NB4 (cell line): ENCODE data around the gene KIRREL3.

Experiments used
- DNase-seq: peaks from one replicate; pipeline ENCODE4 v3.0.0; 2010; ENCODE audit warnings: low read depth
- H3K4me3 ChIP-seq: one replicate; pipeline ENCODE4 v1.5.1; 2011; ENCODE audit warnings: mild to moderate bottlenecking, low read depth, low read length, moderate library complexity
- MYC ChIP-seq: IDR thresholded peaks from 2 replicates; pipeline ENCODE4 v1.6.1; 2011; ENCODE audit warnings: low read depth, low read length
- POLR2A ChIP-seq: IDR thresholded peaks from 2 replicates; pipeline ENCODE4 v1.6.1; 2011; ENCODE audit warnings: mild to moderate bottlenecking; ENCODE audit not compliant: insufficient read length; ENCODE audit errors: extremely low read depth
- TF ChIP-seq, protein P1 (sequence below): IDR thresholded peaks from 2 replicates; pipeline ENCODE4 v1.6.1; 2011; ENCODE audit warnings: low read depth, low read length
- TF ChIP-seq, protein P2 (sequence below): IDR thresholded peaks from one replicate; pipeline ENCODE4 v1.5.1; 2012; ENCODE audit warnings: low read depth, low read length

KIRREL3 gene

DNA sequence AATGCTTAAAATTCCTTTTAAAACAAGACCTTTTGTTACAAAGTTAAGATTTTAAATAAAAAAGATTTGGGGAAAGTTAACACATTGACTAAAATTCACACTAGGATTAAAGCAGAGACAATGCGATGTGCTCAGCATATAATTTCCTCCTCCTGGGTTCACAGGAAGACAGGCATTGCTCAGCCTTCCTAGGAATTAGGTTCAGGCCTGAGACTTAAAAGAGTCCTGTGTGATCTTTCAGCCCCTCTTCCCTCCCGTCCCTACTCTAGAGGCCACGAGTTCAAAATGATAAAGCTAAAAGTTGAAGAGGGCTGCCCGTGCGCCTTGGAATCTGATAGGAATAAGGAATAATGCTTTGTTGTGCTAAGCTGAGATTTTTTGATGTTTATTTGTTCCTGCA is 218.6 kb downstream of the KIRREL3 start:
- TF ChIP-seq, protein P1, sequence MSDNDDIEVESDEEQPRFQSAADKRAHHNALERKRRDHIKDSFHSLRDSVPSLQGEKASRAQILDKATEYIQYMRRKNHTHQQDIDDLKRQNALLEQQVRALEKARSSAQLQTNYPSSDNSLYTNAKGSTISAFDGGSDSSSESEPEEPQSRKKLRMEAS: no peak
- TF ChIP-seq MYC: no peak
- H3K4me3 ChIP-seq: no peak overlapping the region
- no peak for DNase-seq

DNA sequence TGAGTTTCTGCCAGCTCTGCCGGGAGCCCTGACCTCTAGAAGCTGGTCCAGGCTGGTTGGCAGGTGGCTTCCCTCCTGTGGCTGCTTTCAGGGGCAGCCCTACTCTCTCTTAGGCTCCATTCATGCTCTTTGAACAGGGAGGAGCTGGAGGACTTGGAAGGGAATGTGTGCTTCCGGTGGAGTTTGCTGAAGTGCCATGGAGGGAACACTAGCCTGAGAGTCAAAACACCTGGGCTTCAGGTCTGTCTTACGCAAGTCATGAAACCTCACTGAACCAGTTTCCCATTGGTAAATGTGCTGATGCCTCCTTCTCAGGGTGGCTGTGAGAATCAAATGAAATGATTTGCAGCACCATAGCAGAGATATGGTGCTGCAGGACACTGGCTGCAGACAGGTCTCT is 224.5 kb downstream of the KIRREL3 start:
- DNase-seq: no peak
- TF ChIP-seq, protein P2, sequence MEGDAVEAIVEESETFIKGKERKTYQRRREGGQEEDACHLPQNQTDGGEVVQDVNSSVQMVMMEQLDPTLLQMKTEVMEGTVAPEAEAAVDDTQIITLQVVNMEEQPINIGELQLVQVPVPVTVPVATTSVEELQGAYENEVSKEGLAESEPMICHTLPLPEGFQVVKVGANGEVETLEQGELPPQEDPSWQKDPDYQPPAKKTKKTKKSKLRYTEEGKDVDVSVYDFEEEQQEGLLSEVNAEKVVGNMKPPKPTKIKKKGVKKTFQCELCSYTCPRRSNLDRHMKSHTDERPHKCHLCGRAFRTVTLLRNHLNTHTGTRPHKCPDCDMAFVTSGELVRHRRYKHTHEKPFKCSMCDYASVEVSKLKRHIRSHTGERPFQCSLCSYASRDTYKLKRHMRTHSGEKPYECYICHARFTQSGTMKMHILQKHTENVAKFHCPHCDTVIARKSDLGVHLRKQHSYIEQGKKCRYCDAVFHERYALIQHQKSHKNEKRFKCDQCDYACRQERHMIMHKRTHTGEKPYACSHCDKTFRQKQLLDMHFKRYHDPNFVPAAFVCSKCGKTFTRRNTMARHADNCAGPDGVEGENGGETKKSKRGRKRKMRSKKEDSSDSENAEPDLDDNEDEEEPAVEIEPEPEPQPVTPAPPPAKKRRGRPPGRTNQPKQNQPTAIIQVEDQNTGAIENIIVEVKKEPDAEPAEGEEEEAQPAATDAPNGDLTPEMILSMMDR: no peak
- TF ChIP-seq MYC (no peak), POLR2A (no peak)
- TF ChIP-seq, protein P1: no peak
- no peak overlapping the region for H3K4me3 ChIP-seq

DNA sequence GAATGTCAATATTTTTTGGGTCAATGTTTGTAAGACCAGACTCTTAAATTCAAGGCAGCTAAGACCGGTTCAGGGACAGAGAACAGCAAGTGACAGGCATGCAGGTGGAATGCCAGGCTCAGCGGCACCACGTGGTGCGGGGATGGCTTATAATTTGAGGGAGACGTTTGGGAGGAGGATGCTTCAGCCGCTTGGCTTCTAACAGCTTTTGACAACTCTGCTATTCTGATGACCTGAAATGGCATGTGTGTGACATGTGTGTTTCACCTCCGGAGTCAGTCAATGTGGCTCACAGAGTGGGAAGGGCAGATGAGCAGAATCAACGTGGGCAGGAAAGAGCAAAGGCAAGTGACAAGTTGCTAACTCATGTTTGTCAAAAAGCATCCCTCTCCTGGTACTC is 228.3 kb downstream of the KIRREL3 start:
- no peak for DNase-seq
- TF ChIP-seq POLR2A: no peak
- TF ChIP-seq, protein P1: no peak
- TF ChIP-seq, protein P2: no peak
- no peak for TF ChIP-seq MYC
- no peak overlapping the region for H3K4me3 ChIP-seq

DNA sequence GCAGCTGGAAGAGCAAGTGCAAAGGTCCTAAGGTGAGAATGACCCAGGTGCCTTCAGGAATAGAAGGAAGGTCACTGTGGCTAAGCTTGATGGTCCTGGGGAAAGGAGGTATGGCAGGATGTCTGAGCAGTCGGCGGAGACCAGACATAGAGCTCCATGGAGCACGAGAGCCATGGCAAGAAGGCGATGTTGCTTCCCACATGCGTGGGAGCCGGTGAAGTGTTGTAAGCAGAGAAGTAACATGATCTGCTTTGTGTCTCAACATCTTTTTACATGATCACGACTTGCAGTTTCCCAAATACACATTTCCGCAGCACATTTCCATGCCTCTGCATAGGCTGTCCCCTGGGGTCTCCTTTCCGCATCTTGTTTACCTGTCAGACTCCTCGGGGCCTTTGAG is 231.9 kb downstream of the KIRREL3 start:
- H3K4me3 ChIP-seq: no peak overlapping the region
- DNase-seq: peak; percentile 25
- TF ChIP-seq, protein P2: no peak
- TF ChIP-seq MYC (no peak), POLR2A (no peak)
- TF ChIP-seq, protein P1: no peak

DNA sequence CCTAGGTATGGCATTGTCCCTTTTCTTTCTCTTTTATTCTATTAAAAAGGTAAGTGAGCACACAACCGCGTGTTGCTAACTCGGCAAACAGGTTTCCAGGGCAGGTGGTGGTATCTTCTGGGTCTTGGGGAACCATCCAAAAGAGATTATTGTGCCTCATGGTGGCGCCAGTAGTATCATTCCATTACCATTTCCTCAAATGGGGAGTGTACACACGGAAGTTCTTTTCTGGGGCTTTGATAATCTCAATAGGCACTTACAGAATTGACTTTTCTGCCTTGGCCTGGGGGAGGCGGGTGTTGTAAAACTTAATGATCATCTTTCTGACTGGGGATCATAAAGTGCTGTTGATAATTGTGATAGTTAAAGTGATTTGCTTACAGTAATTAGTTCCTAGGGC is 234.1 kb downstream of the KIRREL3 start:
- no peak for TF ChIP-seq MYC
- TF ChIP-seq, protein P2: no peak
- TF ChIP-seq POLR2A: no peak
- TF ChIP-seq, protein P1: no peak
- H3K4me3 ChIP-seq: no peak overlapping the region
- peak; percentile 7 for DNase-seq

DNA sequence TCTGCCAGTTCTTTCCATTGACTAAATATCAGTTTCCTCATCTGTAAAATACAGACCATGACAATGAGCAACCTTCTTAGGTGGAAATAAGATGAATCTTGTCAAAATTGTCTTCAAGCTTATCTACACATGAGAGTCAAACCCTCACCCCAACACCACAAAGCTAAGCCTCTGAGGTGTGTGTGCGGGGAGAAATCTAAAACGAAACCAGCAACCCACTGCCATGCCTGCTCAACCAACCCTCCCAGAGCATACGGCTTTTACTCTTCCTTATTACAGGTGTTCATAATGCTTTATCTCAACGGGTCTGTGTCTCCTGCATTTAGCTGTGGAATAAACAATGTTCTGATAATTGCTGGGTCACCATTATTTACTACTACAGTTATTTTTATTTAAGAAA is 235.4 kb downstream of the KIRREL3 start:
- no peak overlapping the region for H3K4me3 ChIP-seq
- TF ChIP-seq MYC (no peak), POLR2A (no peak)
- TF ChIP-seq, protein P1: no peak
- TF ChIP-seq, protein P2: no peak
- DNase-seq: no peak
